Stimulated activated CD8-positive, alpha-beta memory T cell treated with anti-CD3 and anti-CD28 coated beads, Interleukin-4, amount 100 ng/mL, for 24 hours (primary cell): Measurements from ENCODE around the gene SFI1.
"Not testable (repeated sequence)": the region's sequence is repeated elsewhere in the genome, so short reads cannot be mapped to it uniquely, and the experiment has no call there.

Source experiments
- DNase-seq: peaks from one replicate; pipeline ENCODE4 v3.0.0-alpha.2; 2020; ENCODE audit warnings: low read depth

Gene SFI1, protein sequence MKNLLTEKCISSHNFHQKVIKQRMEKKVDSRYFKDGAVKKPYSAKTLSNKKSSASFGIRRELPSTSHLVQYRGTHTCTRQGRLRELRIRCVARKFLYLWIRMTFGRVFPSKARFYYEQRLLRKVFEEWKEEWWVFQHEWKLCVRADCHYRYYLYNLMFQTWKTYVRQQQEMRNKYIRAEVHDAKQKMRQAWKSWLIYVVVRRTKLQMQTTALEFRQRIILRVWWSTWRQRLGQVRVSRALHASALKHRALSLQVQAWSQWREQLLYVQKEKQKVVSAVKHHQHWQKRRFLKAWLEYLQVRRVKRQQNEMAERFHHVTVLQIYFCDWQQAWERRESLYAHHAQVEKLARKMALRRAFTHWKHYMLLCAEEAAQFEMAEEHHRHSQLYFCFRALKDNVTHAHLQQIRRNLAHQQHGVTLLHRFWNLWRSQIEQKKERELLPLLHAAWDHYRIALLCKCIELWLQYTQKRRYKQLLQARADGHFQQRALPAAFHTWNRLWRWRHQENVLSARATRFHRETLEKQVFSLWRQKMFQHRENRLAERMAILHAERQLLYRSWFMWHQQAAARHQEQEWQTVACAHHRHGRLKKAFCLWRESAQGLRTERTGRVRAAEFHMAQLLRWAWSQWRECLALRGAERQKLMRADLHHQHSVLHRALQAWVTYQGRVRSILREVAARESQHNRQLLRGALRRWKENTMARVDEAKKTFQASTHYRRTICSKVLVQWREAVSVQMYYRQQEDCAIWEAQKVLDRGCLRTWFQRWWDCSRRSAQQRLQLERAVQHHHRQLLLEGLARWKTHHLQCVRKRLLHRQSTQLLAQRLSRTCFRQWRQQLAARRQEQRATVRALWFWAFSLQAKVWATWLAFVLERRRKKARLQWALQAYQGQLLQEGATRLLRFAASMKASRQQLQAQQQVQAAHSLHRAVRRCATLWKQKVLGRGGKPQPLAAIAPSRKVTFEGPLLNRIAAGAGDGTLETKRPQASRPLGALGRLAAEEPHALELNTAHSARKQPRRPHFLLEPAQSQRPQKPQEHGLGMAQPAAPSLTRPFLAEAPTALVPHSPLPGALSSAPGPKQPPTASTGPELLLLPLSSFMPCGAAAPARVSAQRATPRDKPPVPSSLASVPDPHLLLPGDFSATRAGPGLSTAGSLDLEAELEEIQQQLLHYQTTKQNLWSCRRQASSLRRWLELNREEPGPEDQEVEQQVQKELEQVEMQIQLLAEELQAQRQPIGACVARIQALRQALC

DNA sequence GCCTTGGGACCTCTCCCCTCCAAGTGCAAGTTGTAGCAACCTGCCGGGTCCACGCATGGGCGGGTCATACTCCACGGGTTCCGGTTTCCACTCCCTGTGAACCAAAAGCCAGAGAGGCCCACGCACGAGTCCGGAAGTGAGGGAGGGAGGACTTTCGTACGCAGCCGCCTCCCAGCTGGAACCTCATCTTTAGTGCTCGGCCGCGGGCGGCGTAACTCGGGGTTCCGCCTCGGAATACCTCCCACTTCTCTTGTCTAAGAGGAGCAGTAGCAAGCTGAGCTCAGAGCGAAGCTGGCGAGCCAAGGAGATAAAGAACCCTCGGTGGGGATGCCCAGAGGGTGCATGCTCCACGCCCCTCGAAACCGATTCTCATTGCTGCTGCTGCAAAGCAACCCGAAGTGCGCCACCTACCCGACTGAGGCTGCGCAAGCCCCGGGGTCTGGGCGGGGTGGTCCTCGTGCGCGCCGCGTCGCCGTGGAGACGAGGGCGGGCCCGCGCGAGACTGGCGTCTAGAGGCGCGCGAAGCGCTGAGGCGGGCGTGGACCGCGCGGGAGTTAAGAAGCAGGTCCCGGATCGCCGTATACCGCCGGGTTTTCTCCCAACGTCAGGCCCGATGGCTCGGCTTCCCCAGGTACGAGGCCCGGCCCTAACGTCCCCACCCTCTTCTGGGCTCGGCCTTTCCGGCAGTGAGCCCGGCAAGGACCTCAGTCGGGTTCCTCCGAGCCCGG is at the start of gene SFI1:
Gene SFI1 (plus strand): TSS at position 530 of the 728 bp plus-strand sequence. CDS start 11,749 bp downstream, outside the sequence.
- DNase-seq, result peak; percentile 95

DNA sequence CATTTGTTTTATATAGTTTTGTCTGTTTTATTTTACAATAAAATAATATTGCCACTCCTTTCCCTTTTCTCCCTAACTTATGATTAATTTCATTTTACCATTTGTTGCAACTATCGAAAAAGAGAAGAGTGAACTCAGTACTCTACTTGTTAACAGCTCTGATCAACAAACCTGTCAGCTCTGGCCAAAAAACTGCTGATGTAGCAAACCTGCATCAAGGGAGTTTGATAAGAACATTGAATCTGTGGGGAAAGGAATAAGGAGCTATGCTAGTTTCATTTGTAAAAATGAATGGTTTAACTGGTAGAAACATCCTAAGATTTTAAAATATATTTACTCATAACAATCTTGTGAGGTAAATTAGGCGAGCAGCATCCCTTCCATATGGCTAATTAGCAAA is 49.6 kb upstream of the SFI1 start:
- DNase-seq, result no peak

DNA sequence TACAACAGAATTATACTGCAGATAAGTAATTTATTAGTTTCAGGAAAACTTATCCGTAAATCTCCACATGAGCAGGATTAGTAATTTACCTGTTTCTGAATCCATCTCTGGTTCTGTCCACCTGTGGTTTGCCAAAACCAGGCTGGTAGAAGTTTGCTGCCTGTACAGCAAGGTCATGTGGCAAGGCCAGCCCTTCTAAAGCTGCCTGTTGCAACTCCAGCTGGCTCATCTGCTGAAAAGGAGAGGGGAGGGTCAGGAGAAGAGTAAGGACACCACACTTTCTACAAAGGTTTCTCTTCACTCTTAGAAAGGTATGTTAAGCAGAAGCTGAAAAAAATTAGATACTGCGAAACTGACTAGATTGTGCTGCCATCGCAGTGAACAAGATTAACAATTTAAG is 49.0 kb upstream of the SFI1 start:
- DNase-seq, result no peak

DNA sequence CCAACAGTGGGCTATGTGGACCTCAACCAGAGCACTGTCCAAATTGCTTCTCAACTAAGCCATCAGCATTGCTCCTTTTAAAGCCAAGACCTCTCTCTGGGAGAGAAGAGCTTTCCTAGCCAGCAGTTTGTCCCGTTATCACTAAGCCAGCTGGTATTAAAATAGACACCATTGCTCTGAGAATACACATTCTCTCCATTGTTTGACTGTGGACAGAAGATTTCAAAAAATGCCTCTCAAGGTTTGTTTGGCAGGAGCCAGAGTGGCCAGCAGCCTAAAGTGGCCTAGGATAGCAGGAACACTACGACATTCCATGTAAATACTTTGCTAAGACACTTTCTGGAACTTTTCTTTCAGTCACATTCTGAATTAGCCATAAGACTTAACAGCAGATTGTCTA is 48.0 kb upstream of the SFI1 start:
- no peak for DNase-seq

DNA sequence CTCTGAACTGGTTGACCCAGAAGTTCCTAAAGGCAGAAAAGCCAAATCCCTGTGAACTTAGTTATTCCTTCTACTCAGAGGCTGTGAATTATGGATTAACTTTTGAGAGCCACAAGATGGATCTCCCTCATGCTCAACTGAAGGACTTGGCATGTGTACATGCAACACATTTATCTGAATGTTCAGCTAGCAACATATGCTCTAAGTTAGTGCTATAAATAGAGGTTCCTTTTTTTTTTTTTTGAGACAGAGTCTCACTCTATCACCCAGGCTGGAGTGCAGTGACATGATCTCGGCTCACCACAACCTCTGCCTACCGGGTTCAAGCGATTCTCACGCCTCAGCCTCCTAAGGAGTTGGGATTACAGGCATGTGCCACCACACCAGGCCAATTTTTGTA is 46.8 kb upstream of the SFI1 start:
- DNase-seq, result no peak

DNA sequence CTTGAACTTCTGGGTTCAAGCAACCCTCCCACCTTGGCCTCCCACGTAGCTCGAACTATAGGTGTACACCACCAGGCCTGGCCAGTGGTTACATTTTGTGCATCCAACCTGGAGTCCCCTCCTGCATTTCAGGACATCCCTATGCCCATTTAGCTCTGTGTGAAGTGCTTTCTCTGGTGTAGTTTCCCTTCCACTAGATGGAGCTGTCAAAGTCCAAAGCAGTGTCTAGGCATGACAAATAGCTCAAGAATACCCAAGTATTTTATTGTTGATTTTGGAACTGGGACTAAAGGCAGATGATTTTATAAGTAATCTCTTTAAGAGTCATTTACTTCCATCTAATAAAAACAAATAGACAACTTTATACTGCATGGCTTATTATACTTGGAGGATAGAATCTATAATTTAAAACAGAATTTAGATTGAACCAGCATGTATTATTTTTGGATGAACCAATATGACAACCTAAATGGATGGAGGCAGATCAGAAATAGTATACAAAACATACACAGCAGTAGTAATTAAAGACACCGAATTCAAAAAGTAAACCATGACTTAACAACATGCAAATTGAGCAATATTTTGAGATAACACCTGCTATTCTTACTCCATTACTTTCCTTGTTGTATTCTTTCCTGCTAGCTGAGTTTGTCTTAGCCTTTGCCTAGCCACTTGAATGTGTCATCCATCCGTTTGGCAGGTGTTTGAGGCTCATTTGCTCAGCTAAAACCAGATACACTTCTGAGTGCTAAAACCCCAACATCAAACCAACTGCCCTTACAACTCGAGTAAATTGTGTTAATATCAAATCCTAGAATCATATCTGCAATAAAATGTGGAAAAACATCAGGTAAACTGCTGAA is 44.4 kb upstream of the SFI1 start:
- DNase-seq, result no peak

DNA sequence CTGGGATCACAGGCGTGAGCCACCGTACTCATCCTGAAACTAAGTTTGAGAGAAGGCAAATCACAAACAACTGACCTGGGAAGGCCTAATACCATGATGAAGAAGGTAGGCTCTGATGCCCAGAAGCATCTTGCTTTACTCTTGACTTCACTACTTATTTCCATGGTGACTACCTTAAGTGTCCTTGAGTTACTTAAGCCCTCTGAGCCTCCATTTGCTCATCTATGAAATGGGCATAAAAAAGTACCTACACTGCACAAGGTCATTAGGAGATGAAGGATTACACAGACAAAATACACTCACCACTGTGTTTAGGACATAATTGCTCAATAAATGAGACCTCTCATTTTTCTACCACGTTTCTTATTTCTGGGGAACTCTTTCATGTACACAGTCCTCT is 34.6 kb upstream of the SFI1 start:
- DNase-seq, result no peak

DNA sequence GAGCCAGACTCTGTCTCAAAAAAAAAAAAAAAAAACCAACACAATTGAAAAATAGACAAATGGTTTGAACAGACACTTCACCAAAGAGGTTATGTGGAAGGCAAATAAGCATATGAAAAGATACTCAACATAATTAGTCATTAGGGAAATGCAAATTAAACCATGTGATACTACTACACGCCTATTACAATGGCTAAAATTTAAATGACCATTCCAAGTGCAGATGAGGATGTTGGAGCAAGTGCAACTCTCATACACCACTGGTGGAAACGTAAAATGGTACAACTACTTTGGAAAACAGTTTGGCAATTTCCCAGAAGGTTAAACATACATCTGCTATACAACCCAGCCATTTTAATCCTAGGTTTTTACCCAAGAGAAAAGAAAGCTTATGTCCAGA is 31.0 kb upstream of the SFI1 start:
- no peak for DNase-seq

DNA sequence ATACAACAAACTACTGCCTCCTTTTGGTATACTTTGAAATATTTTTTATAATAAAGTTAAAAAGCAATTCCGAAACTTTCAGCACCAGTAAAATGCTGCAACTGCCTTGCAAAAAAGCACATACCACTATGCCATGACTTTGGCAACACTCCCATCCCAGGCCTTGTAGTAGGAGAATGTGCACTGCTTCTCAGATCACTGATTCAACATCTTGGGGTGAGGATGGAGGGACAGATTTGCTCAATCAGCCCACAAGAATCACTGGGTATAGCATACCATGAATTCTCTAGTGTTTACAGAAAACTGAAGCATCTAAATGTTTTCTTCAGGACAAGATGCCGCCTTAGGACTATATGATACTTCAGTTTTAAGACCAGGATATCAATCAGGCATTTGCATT is 21.6 kb upstream of the SFI1 start:
- DNase-seq, result no peak

DNA sequence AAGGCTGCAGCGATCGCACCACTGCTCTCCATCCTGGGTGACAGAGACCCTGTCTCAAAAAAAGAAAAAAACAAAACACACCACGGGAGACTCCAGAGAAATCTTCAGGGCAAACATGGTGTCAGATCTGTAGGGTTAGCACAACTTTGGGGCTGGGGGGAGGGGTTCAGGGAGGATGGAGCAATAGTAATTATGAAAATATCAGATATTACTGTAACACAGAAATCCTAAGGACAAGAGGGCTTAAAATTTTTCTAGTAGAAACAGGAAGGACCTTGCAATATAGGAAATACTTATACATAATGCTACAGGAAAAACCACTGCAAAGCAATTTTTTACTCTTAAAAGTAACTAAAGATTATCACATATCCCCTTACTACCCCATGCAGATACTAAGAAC is 20.5 kb upstream of the SFI1 start:
- DNase-seq, result no peak

DNA sequence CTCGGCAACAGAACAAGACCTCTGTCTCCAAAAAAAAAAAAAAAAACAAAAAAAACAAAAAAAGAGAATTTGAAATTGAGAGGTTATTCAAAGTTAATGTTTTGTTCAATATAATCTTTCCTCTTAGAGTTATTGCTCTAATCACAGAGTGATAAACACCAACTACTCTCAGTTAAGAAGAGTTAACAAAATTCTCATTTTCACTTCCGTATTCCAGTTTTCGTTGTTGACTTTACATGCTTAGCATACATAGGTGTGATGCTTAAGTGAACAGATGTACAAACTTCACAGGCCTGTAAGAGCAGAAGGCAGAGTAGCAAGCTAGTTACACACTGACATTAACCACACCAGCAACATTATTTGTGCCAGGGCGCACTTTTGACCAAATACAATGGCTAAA is 19.0 kb upstream of the SFI1 start:
- DNase-seq, result no peak

DNA sequence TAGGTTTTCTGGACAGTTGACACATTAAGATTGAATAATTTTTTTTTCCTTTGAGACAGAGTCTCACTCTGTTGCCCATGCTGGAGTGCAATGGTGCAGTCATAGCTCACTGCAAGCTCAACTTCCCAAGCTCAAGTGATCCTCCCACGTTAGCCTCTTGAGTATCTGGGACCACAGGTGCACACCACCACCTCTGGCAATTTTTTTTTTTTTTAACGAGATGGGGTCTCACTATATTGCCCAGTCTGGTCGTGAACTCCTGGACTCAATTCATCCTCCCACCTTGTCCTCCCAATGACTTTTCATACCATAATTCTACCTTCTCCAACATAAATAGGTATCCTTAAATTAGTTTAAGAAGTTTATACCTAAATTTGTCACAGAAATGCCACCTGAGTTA is 15.2 kb upstream of the SFI1 start:
- no peak for DNase-seq

DNA sequence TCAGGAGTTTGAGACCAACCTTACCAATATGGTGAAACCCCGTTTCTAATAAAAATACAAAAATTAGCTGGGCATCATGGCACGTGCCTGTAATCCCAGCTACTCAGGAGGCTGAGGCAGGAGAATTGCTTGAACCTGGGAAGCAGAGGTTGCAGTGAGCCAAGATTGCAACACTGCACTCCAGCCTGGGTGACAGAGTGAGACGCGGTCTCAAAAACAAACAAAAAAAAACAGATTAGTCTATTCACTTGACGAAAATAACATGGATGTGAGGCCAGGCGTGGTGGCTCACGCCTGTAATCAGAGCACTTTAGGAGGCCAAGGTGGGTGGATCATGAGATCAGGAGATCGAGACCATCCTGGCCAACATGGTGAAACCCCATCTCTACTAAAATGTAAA is 13.9 kb upstream of the SFI1 start:
- DNase-seq, result not testable (repeated sequence)

DNA sequence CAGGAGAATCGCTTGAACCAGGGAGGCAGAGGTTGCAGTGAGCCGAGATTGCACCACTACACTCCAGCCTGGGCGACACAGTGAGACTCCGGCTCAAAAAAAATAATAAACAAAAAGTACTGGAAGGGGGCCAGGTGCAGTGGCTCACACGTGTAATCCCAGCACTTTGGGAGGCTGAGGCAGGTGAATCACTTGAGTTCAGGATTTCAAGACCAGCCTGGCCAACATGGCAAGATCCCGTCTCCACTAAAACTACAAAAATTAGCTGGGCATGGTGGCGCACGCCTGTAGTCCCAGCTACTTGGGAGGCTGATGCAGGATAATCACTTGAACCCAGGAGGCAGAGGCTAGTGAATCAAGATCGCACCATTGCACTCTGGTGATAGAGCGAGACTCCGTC is 10.0 kb upstream of the SFI1 start:
- DNase-seq, result not testable (repeated sequence)

DNA sequence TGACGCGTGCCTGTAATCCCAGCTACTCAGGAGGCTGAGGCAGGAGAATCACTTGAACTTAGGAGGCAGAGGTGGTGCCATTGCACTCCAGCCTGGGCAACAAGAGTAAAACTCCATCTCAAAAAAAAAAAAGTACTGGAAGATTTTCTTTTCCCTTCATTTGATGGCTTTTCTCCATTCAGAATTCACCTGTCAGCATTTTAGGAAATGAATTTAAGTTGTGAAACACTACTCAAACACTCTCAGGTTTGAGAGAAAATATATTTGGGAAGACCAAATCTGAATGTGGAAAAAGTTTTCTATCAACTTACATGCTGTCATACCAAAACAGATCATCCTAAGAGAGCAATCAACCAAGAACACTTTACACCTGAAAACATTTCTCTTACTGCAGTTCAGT is 9.4 kb upstream of the SFI1 start:
- DNase-seq, result no peak

DNA sequence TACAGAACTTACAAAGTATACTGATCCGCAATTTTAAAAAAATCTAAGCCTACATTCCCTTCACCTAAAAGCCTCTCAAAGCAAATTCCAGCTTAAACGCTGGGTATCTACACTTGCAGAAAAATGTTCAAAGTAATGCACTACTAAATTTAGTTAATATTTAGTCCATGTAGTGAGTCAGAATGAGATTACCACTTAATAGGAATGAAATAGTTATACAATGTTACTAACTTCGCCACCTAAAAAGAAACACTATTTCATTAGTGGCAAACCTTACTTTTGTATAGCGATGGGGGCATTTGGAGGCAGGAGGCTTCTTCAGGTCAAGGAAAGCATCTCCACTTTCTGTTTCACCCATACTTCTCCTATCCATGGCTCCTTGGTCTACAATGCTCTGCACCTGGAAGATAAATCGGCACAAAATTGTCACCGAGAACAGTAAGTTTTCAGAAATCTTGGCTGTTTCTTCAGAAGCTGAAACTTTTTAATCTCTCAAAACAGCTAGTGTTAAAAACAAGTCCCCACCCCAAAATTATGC is 7.9 kb upstream of the SFI1 start:
- no peak for DNase-seq

DNA sequence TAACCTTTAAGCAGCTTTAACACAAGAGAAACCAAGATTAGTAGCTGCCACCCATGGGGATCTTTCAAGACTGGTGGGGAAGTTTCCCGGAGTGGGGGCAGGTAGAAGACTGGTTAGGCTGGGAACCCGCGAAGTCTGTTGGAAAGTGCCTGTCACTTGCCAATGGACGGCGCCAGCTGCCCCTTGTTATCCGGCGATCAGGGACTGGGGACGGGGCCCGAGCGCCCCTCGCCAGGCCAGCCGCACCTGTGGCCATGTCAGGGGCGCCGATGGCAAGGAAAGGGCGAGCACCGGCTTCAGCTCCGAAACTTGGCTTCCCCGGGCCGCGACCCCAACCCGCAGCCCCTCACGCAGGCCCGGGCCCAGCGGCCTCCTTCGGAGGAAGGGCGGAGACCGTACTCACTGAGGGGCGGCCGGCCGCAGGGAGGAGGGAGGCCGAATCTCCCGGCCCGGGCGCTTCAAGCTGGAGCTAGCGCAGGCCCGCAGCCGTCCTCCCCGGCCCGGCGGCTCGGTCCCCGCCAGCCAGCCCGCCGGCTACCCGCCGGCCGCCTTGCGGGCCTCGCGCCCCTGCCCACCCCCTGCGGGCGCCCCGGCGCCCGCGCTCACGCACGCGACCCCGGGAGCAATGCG is 7.2 kb upstream of the SFI1 start:
- peak; percentile 15 for DNase-seq

DNA sequence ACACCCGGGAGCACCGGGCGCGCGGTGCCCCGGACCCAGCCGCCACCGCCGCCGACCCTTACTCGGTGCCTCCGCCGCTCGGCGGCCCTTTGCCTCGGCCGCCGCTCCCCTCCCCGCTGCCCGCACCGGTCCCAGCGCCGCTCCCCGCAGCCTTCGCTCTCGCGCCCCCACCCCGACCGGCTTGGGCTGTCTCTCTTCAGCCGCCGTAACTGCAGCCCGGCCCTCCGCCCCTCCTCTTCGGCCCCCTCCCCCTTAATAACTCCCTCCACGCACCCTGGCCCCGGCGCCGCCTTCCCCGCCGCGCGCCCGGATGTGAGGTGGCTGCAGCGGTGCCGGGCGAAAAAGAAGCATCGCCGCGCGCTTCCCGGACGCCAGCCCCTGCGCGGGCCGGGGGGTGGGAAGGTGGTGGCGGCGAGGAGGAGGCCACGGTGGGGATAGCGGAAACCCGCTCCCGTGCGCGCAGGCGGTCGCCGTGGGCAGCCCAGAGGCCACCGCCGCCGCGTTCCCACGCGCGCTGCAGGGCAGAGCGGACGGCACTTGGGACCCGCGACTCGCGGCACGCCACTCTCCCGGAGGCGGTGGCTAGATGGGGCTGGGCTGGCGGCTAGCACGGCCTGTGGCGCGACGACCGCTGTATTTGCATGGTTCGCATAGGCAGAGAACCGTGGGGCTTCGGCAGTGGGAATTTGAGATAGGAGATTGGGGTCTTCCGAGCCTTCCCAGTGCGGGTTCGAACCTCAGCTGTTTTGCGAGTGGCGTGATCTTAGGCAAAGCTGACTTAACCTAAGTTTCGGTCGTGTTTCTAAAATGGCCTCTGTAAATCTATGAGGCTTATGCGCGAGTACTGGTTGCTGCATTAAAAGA is 6.5 kb upstream of the SFI1 start, which contains the start of gene EIF4ENIF1:
Gene EIF4ENIF1 (minus strand): TSS at position 211 of the 864 bp plus-strand sequence. CDS start 1,124 bp downstream, outside the sequence.
- peak; percentile 78 for DNase-seq

DNA sequence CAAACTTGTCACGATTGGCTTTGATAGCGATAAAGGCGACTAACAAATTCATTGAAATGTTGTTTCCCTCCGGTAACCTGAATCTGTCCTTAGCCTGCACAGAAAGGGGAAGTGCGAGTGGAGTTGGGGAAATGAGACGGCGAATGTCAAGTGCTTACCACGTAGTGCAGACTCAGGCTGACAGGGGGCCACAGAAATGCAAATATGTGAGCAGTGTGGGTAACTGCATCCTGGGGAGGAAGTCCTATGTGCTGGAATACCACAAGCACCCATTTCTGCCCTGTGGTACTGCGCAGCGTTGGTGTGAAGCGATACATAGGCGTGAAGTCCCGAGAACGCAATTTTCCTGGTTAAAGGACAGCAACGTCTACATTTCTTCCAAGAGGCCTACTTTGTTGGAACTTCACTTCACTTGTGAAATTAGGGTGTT is 5.8 kb upstream of the SFI1 start:
- DNase-seq, result peak; percentile 22
